Suprapubic skin (tissue), 3 donors: ENCODE data around the gene FCRL6.

Source experiments
- CTCF ChIP-seq, 2 donors: fragments of 200-600 bp in 1 of 2; fragments of 450-650 bp in 1 of 2; sonication (generic) in 1 of 2; IDR thresholded peaks; one replicate each; pipeline ENCODE4 v1.5.1; 2016 to 2019; ENCODE audit warnings: antibody characterized with exemption in 2 of 2, mild to moderate bottlenecking in 1 of 2, moderate library complexity in 1 of 2
- POLR2A ChIP-seq, 2 donors: fragments of 450-650 bp; IDR thresholded peaks; one replicate each; pipeline ENCODE4 v1.6.1; 2017; ENCODE audit warnings: antibody characterized with exemption in 2 of 2, mild to moderate bottlenecking in 2 of 2, moderate library complexity in 2 of 2

- TF ChIP-seq POLR2A (IDR thresholded peaks at IDR 0.05) (no peak), CTCF (IDR thresholded peaks at IDR 0.05) (no peak)
Observed at GRCh38 chr1:159845751-159846629, 43.8 kb downstream of the FCRL6 start.
